Esophagus squamous epithelium (tissue), 5 donors: ENCODE data around the gene CAMTA1. TPM values are rescaled to one million over a fixed set of nuclear protein-coding genes. Genes with fewer than 3 reads are reported as not detected.

Experiments used
- DNase-seq: peaks from one replicate; lab custom pipeline; 2025; lab: John Stamatoyannopoulos, UW
- H3K27ac ChIP-seq, 4 donors: fragments of 200-600 bp; sonication (generic); one replicate each; pipeline ENCODE4 v1.5.1; 2016 to 2019; ENCODE audit warnings: mild to moderate bottlenecking in 1 of 4
- H3K27me3 ChIP-seq, 4 donors: fragments of 200-600 bp; sonication (generic); 1 replicate in 3 of 4; 2 replicates in 1 of 4; pipeline versions ENCODE4 v1.5.1 to v1.6.0; 2017 to 2021; ENCODE audit warnings: antibody characterized with exemption in 1 of 4
- H3K36me3 ChIP-seq, 3 donors: fragments of 200-600 bp; sonication (generic); one replicate each; pipeline ENCODE4 v1.5.1; 2016 to 2019
- H3K4me1 ChIP-seq, 3 donors: fragments of 200-600 bp; sonication (generic); one replicate each; pipeline ENCODE4 v1.5.1; 2017 to 2019
- H3K4me3 ChIP-seq, 4 donors: fragments of 200-600 bp; sonication (generic); 1 replicate in 3 of 4; 2 replicates in 1 of 4; pipeline ENCODE4 v1.5.1; 2016 to 2019; ENCODE audit warnings: mild to moderate bottlenecking in 2 of 4, moderate library complexity in 1 of 4
- H3K9me3 ChIP-seq, 3 donors: fragments of 200-600 bp; sonication (generic); one replicate each; pipeline ENCODE4 v1.5.1; 2016 to 2019
- POLR2A ChIP-seq, 4 donors: fragments of 450-650 bp; IDR thresholded peaks; one replicate each; pipeline ENCODE4 v1.6.1; 2017; ENCODE audit warnings: antibody characterized with exemption in 4 of 4, mild to moderate bottlenecking in 4 of 4, moderate library complexity in 3 of 4
- WGBS, 2 donors: methylation state at CpG; one replicate each; pipeline ENCODE4 v1.1.5; 2018; 5-methylcytosine and 5-hydroxymethylcytosine counted together
- intact Hi-C: fragments of 100-400 bp; cut with DNase I; formaldehyde crosslinking; loops from one replicate; pipeline ENCODE4 v1.15.0; 2022
- total RNA-seq, 4 donors: library from RNA; depleted of rRNA; stranded (reverse); fragments of >200 nt; gene quantifications; one replicate each; pipeline ENCODE4 v1.1.0, GENCODE V29; 2016
- TF ChIP-seq, protein P1 (sequence below), 6 experiments: fragments of 450-650 bp in 4 of 6; fragments of 200-600 bp in 2 of 6; sonication (generic) in 2 of 6; IDR thresholded peaks; one replicate each; pipeline ENCODE4 v1.5.1; 2016 to 2019; ENCODE audit warnings: antibody characterized with exemption in 6 of 6, mild to moderate bottlenecking in 4 of 6, moderate library complexity in 4 of 6
- donor health status: DM: yes; HTN: yes; CAD: no.

The CAMTA1 gene
- total RNA-seq, 4 donors from 2014 or later: 31.3 to 77.4 (median 45.9) TPM

DNA sequence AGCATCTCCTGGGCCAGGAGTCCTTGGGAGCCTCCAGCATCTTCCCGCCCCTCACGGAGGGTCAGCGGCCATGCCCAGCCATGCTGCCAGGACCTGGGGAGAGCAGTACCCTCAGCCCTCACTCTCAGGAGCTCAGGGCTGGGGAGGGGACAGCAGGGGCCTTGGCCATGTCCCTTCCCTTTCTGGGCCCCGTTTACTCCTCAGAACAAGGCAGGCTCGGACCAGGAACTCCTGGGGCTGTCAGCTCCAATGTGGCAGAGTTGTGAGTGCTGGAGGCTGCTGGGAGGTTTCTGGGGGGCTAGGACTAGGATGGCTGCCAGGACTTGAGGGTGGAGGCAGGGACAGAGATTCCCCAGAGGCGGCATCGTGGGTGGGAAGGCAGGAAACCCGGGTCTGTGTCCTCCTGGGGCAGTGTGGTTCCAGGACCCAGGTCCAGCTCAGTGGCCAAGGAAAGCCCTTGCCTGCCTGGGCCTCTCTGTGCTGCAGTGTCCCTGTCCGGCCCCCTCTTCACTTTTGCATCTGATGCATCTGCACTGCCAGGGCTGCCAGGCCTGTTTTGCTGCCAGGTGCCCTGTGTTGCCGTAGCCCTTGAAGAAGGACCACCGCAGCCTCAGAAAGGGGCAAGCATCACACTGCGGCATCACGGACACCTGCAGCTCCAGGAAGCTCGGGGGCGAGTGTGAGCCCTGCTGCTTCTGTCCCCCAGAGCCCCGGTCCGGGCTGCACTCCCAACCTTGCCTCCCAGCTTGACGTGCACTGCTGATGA is 223.9 kb downstream of the CAMTA1 start:
- no peak for DNase-seq
- intact Hi-C loops: no loop called here
- TF ChIP-seq, protein P1, sequence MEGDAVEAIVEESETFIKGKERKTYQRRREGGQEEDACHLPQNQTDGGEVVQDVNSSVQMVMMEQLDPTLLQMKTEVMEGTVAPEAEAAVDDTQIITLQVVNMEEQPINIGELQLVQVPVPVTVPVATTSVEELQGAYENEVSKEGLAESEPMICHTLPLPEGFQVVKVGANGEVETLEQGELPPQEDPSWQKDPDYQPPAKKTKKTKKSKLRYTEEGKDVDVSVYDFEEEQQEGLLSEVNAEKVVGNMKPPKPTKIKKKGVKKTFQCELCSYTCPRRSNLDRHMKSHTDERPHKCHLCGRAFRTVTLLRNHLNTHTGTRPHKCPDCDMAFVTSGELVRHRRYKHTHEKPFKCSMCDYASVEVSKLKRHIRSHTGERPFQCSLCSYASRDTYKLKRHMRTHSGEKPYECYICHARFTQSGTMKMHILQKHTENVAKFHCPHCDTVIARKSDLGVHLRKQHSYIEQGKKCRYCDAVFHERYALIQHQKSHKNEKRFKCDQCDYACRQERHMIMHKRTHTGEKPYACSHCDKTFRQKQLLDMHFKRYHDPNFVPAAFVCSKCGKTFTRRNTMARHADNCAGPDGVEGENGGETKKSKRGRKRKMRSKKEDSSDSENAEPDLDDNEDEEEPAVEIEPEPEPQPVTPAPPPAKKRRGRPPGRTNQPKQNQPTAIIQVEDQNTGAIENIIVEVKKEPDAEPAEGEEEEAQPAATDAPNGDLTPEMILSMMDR (IDR thresholded peaks at IDR 0.05): no peak
- TF ChIP-seq POLR2A (IDR thresholded peaks at IDR 0.05): no peak
- H3K4me1 ChIP-seq: no peaks in the 10 kb centered on the region
- 67 to 72% methylated on average over 3 to 4 of the region's 18 CpGs for WGBS, 2 donors
- peaks cover 0 to 7% (median 0%) of the 10 kb centered on the region in 4 donors for H3K27me3 ChIP-seq
- H3K9me3 ChIP-seq: no peaks in the 10 kb centered on the region
- H3K36me3 ChIP-seq: no peaks in the 10 kb centered on the region
- H3K27ac ChIP-seq: no peak overlapping the region
- H3K4me3 ChIP-seq: no peak overlapping the region

DNA sequence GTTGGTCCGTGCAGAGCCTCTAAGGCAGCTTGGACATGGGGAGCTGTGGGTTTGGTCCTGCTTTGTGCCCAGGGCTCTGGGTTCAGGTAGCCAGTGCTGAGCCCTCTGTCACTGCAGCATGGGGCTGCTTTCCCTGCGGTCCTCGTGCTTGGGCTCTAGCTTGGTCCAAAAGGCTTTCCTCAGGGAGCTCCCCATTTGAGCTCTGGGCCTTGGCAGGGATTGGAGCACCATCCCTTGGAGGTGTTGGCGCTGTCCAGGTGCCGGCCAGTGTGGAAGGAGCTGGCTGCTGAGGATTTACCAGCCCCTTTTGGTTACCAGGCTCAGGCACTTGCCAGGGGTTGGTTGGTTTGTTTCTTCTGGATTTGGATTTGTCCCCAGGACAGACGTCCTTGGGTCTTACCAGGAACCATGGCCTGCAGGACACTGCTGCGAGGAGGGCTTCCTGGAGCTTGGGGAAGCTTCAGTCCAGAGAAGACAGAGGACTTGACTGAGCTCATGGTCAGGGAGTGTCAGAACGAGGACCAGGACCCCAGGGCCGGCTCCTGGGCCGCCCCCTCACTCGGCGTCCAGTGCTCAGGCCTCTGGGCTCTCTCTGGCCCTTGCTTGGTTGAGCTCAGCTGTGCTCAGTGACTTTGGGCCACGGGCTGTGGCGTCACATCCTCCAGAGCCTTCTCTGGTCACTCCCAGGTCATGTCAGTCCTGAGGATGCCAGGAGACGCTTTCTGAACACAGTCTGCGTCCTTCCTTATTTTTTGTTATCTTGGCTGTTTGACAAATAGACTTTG is 224.7 kb downstream of the CAMTA1 start:
- no peaks in the 10 kb centered on the region for H3K4me1 ChIP-seq
- no peaks in the 10 kb centered on the region for H3K9me3 ChIP-seq
- H3K27ac ChIP-seq: no peak overlapping the region
- WGBS, 2 donors: 80 to 85% methylated on average over 3 of the region's 16 CpGs
- DNase-seq: no peak
- intact Hi-C loops: no loop called here
- H3K36me3 ChIP-seq: no peaks in the 10 kb centered on the region
- TF ChIP-seq, protein P1 (IDR thresholded peaks at IDR 0.05): no peak
- no peak for TF ChIP-seq POLR2A (IDR thresholded peaks at IDR 0.05)
- peaks cover 0 to 7% (median 0%) of the 10 kb centered on the region in 4 donors for H3K27me3 ChIP-seq
- H3K4me3 ChIP-seq: no peak overlapping the region

DNA sequence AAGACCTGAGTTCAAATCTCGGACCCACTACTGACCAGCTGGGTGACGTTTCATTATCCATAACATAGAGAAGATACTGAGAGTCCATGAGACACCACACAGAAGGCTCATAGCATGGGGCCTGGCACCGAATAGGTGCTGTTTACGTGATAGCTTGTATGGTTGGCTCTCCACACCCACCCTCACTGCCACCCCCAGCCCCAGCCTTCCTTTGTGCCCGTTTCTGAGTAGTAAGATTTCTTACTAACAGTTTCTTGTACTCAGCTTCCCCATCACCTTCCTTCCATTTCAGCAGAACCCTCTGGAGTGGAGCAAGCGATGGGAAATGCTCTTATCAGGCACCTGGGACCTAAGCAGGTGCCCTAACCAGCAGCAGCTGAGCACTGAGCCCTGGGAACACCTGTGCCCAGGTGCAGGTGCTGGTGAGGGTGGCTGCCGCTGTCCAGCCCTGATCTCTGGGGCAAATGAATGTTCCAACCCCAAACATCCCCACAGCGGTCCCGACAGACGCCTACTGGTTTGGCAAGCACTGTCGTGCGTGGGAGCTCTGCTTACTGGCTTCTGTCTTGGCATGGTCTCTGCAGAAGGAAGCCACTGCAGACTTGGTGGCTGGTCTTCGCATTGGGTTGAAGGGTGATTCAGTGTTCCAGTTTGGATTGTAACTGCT is 225.4 kb downstream of the CAMTA1 start:
- 61 to 68% methylated on average over 10 to 12 of the region's 13 CpGs for WGBS, 2 donors
- intact Hi-C loops: no loop called here
- DNase-seq: no peak
- no peaks in the 10 kb centered on the region for H3K36me3 ChIP-seq
- no peaks in the 10 kb centered on the region for H3K9me3 ChIP-seq
- no peak overlapping the region for H3K27ac ChIP-seq
- H3K4me1 ChIP-seq: no peaks in the 10 kb centered on the region
- H3K27me3 ChIP-seq: peaks cover 0 to 8% (median 0%) of the 10 kb centered on the region in 4 donors
- TF ChIP-seq, protein P1 (IDR thresholded peaks at IDR 0.05): no peak
- no peak for TF ChIP-seq POLR2A (IDR thresholded peaks at IDR 0.05)
- no peak overlapping the region for H3K4me3 ChIP-seq

DNA sequence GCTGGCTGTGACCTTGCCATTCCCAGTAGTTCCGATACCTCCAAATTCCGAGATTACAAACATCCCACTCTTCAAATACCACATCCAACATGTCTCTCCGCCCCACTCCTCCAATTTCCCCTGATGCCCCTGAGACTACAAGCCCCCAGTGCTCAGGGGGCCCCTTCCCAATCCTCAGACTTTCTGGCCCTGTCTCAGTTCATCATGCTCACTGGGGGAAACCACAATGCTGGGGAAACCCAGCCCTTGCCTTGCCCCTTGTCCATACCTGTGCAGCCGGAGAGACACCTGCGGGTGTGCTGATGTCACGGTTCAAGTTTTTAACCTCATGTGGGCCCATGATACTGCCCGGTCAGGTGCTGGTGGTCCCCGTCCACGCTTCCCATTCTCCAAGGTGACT is 226.6 kb downstream of the CAMTA1 start:
- no peak for DNase-seq
- intact Hi-C loops: no loop called here
- WGBS, 2 donors: 75 to 78% methylated on average over 9 of the region's 9 CpGs
- Histone ChIP-seq H3K9me3 (no peaks in the 10 kb centered on the region), H3K4me3 (no peak overlapping the region), H3K36me3 (no peaks in the 10 kb centered on the region), H3K4me1 (no peaks in the 10 kb centered on the region), H3K27me3 (peaks cover 0 to 3% (median 0%) of the 10 kb centered on the region in 4 donors), H3K27ac (no peak overlapping the region)
- TF ChIP-seq, protein P1 (IDR thresholded peaks at IDR 0.05): no peak
- no peak for TF ChIP-seq POLR2A (IDR thresholded peaks at IDR 0.05)
